ENCODE results near the gene FXYD3. TPM values are rescaled to one million over a fixed set of nuclear protein-coding genes. Genes with fewer than 3 reads are reported as not detected.
"Not testable (repeated sequence)": the region's sequence is repeated elsewhere in the genome, so short reads cannot be mapped to it uniquely, and the experiment has no call there.

The FXYD3 gene
- total RNA-seq, 1 donor from 2014 or later = not detected

- Histone ChIP-seq H4K20me1 (ENCODE audit: insufficient read depth, low read length) (no peaks in the 10 kb centered on the region), H3K9ac (ENCODE audit: low read length) (no peak overlapping the region), H3K79me2 (ENCODE audit: insufficient read depth, low read length) (no peaks in the 10 kb centered on the region), H3K27me3 (ENCODE audit: insufficient read depth, low read length) (peaks cover 6% of the 10 kb centered on the region), H3K4me1 (ENCODE audit: insufficient read depth, low read length) (peaks cover 9% of the 10 kb centered on the region), H3K36me3 (ENCODE audit: insufficient read depth, low read length) (no peaks in the 10 kb centered on the region), H2AFZ (ENCODE audit: low read depth, low read length) (no peak overlapping the region), H3K4me2 (ENCODE audit: low read length) (no peak overlapping the region), H3K4me3 (ENCODE audit: insufficient read depth, low read depth, low read length) (no peak overlapping the region), H3K27ac (ENCODE audit: low read depth, low read length) (no peak overlapping the region), H3K9me3 (ENCODE audit: insufficient read depth, low read depth, low read length) (no peaks in the 10 kb centered on the region)
- Mint-ChIP-seq H3K27me3 (ENCODE audit: low read depth, unreplicated experiment) (peaks cover 43% of the 10 kb centered on the region), H3K36me3 (ENCODE audit: low read depth, unreplicated experiment) (no peaks in the 10 kb centered on the region), H3K4me3 (ENCODE audit: unreplicated experiment) (no peak overlapping the region), H3K27ac (ENCODE audit: unreplicated experiment) (no peak overlapping the region), H3K4me1 (ENCODE audit: low read depth, unreplicated experiment) (no peaks in the 10 kb centered on the region), H3K9me3 (ENCODE audit: unreplicated experiment) (peaks cover 6% of the 10 kb centered on the region)
- TF ChIP-seq CTCF (IDR thresholded peaks at IDR 0.05; ENCODE audit: insufficient read depth, low read depth, low read length) (no peak), EZH2 (IDR thresholded peaks at IDR 0.05; ENCODE audit: insufficient read depth, low read length) (no peak)
- DNase-seq (ENCODE audit: low read depth) (no peak), FAIRE-seq (no peak)
Observed at GRCh38 chr19:35127871-35128270, 12.2 kb downstream of the FXYD3 start.

GRCh38 chr19:35128398-35129057 is 12.9 kb downstream of the FXYD3 start:
- no peak for FAIRE-seq

GRCh38 chr19:35129724-35130274 is 14.2 kb downstream of the FXYD3 start:
- H3K4me1 ChIP-seq (ENCODE audit: insufficient read depth, low read length); FAIRE-seq; H3K4me3 ChIP-seq (ENCODE audit: insufficient read depth, low read depth, low read length); H3K79me2 ChIP-seq (ENCODE audit: insufficient read depth, low read length); H3K27ac ChIP-seq (ENCODE audit: low read depth, low read length); H3K36me3 Mint-ChIP-seq (ENCODE audit: low read depth, unreplicated experiment); H4K20me1 ChIP-seq (ENCODE audit: insufficient read depth, low read length); H3K9me3 ChIP-seq (ENCODE audit: insufficient read depth, low read depth, low read length); H3K4me3 Mint-ChIP-seq (ENCODE audit: unreplicated experiment); H3K9me3 Mint-ChIP-seq (ENCODE audit: unreplicated experiment); H3K27ac Mint-ChIP-seq (ENCODE audit: unreplicated experiment); H3K4me1 Mint-ChIP-seq (ENCODE audit: low read depth, unreplicated experiment); H3K27me3 ChIP-seq (ENCODE audit: insufficient read depth, low read length); H3K9ac ChIP-seq (ENCODE audit: low read length); H3K4me2 ChIP-seq (ENCODE audit: low read length); H3K36me3 ChIP-seq (ENCODE audit: insufficient read depth, low read length); H2AFZ ChIP-seq (ENCODE audit: low read depth, low read length); DNase-seq (ENCODE audit: low read depth): not testable (repeated sequence)
- peaks cover 34% of the 10 kb centered on the region for H3K27me3 Mint-ChIP-seq (ENCODE audit: low read depth, unreplicated experiment)

More at GRCh38 chr19:35128398-35129057, 12.9 kb downstream of the FXYD3 start:
- peaks cover 6% of the 10 kb centered on the region for H3K27me3 ChIP-seq (ENCODE audit: insufficient read depth, low read length)
- peaks cover 9% of the 10 kb centered on the region for H3K4me1 ChIP-seq (ENCODE audit: insufficient read depth, low read length)
- no peak overlapping the region for H3K4me3 ChIP-seq (ENCODE audit: insufficient read depth, low read depth, low read length)
- Mint-ChIP-seq H3K27ac (ENCODE audit: unreplicated experiment) (no peak overlapping the region), H3K4me1 (ENCODE audit: low read depth, unreplicated experiment) (no peaks in the 10 kb centered on the region), H3K9me3 (ENCODE audit: unreplicated experiment) (peaks cover 10% of the 10 kb centered on the region), H3K4me3 (ENCODE audit: unreplicated experiment) (no peak overlapping the region), H3K27me3 (ENCODE audit: low read depth, unreplicated experiment) (peaks cover 39% of the 10 kb centered on the region), H3K36me3 (ENCODE audit: low read depth, unreplicated experiment) (no peaks in the 10 kb centered on the region)
- DNase-seq (ENCODE audit: low read depth) = no peak
- H3K36me3 ChIP-seq (ENCODE audit: insufficient read depth, low read length) = no peaks in the 10 kb centered on the region
- no peak overlapping the region for H3K27ac ChIP-seq (ENCODE audit: low read depth, low read length)
- no peaks in the 10 kb centered on the region for H3K9me3 ChIP-seq (ENCODE audit: insufficient read depth, low read depth, low read length)
- no peak overlapping the region for H2AFZ ChIP-seq (ENCODE audit: low read depth, low read length)
- H3K4me2 ChIP-seq (ENCODE audit: low read length) = no peak overlapping the region
- TF ChIP-seq CTCF (IDR thresholded peaks at IDR 0.05; ENCODE audit: insufficient read depth, low read depth, low read length) = no peak
- no peak for TF ChIP-seq EZH2 (IDR thresholded peaks at IDR 0.05; ENCODE audit: insufficient read depth, low read length)
- H3K9ac ChIP-seq (ENCODE audit: low read length) = no peak overlapping the region
- H4K20me1 ChIP-seq (ENCODE audit: insufficient read depth, low read length) = no peaks in the 10 kb centered on the region
- no peaks in the 10 kb centered on the region for H3K79me2 ChIP-seq (ENCODE audit: insufficient read depth, low read length)

Data from astrocyte (in vitro differentiated cells and primary cell).